Mucosa of rectum (tissue), 2 donors: ENCODE measurements around the gene ZNF438.

Source experiments
- H3K27ac ChIP-seq, 2 donors: one replicate each; pipeline ENCODE4 v1.7.0; 2013; ENCODE audit warnings: inconsistent platforms in 2 of 2, low read depth in 2 of 2, low read length in 2 of 2
- H3K27me3 ChIP-seq, 2 donors: one replicate each; pipeline ENCODE4 v1.7.0; 2013; ENCODE audit warnings: low read length in 2 of 2; ENCODE audit not compliant: control insufficient read depth in 2 of 2, insufficient read depth in 2 of 2
- H3K36me3 ChIP-seq, 2 donors: one replicate each; pipeline ENCODE4 v1.7.0; 2013; ENCODE audit warnings: low read length in 2 of 2; ENCODE audit not compliant: control insufficient read depth in 2 of 2, insufficient read depth in 2 of 2
- H3K4me1 ChIP-seq, 2 donors: one replicate each; pipeline ENCODE4 v1.7.0; 2013; ENCODE audit warnings: low read length in 2 of 2, mild to moderate bottlenecking in 1 of 2; ENCODE audit not compliant: control insufficient read depth in 2 of 2, insufficient read depth in 2 of 2
- H3K4me3 ChIP-seq, 2 donors: one replicate each; pipeline ENCODE4 v1.7.0; 2013; ENCODE audit warnings: low read length in 2 of 2
- H3K9ac ChIP-seq, 2 donors: one replicate each; pipeline ENCODE4 v1.7.0; 2013; ENCODE audit warnings: low read length in 2 of 2, low read depth in 1 of 2, mild to moderate bottlenecking in 1 of 2
- H3K9me3 ChIP-seq, 2 donors: one replicate each; pipeline ENCODE4 v1.7.0; 2013; ENCODE audit warnings: low read length in 2 of 2; ENCODE audit not compliant: control insufficient read depth in 2 of 2
- donor health status: healthy.
- donor health status: Normal muscosa, but diverticular disease.

ZNF438 gene

DNA sequence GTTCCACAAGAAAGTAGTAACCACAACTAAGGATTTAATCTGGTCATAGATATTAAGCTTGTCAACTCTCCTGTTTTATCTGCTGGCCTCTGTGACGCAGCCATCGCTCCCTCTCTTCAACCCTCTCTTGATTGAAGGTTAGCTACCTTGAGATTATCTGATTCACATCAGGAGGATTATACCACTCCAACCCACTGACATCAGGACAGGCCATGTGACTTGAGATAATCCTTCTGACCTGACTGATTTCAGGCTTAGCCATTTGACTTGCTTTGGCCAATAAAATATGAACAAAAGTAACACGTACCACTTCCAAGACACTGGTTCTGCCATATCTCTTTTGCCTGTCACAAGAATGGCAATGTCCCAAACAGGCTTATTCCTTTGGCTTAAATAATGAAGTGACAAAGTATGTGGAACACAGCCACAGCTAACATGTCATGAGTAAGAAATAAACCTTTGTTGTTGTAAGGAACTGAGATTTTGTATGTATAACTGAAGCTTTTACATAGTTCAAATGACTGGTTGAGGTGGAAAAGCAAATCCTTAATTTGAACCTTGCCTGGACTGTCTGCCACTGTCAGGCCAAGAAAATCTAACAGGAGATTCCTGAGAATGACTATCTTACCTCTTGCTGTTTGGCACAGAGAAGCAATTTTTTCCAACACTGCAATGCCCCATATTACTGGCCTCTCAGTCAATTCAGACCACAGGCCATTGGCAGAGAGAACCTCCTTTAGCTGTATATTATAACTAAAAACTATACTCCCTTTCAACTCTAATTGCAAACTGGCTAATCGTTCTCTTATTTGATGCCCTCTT lies 13.9 kb downstream of the ZNF438 start:
- H3K9ac ChIP-seq: no peak overlapping the region
- H3K27me3 ChIP-seq: no peaks in the 10 kb centered on the region
- no peaks in the 10 kb centered on the region for H3K9me3 ChIP-seq
- H3K27ac ChIP-seq: no peak overlapping the region
- H3K4me1 ChIP-seq: no peaks in the 10 kb centered on the region
- no peaks in the 10 kb centered on the region for H3K36me3 ChIP-seq
- H3K4me3 ChIP-seq: no peak overlapping the region

DNA sequence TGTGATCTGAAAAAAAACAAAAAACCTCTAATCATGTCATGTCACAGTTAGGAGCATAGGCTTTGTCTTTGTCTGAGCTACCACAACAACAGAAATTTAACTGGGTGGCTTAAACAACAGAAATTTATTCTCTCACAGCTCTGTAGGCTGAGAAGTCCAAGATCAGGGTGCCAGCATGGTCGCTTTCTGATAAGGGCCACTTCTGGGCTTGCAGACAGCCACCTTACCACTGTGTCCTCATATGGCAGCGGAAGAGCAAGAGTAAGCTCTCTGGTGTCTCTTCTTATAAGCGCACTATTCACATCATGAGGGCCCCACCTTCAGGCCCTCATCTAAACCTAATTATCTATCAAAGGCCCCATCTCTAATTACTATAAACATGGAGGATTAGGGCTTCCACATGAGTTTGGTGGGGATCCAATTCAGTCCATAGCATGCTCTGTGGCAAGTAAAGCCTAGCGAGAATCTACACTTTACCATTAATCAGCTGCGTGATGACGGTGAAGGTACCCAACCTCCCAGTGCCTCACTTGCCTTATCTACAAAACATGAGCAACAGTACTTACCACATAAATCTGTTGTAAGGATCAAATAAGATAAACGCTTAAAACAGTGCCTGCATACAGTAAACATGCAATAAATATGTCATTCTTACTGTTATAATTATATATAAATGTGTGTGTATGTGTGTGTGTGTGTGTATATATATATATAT lies 17.3 kb downstream of the ZNF438 start:
- no peak overlapping the region for H3K27ac ChIP-seq
- no peaks in the 10 kb centered on the region for H3K36me3 ChIP-seq
- no peak overlapping the region for H3K9ac ChIP-seq
- no peaks in the 10 kb centered on the region for H3K9me3 ChIP-seq
- H3K4me1 ChIP-seq: peaks cover 0 to 4% of the 10 kb centered on the region in 2 donors
- no peaks in the 10 kb centered on the region for H3K27me3 ChIP-seq
- H3K4me3 ChIP-seq: no peak overlapping the region

DNA sequence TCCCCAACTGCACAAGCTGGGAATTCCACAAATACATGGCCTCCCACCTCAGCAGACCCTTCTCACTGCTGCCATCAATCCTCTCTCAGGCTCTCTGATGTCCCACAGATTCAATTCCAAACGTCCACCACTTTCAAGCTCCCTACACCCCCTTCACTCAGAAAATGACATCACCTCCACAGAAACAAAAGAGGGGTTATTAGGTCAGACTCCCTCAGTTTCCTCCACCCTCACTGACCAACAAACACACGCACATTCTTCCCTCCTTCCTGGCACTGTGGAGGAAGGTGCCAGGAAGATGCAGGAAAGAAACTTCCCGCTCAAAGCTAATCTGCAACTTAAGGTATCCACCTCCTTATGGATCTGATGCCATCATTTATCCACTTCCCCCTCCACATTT lies 18.3 kb downstream of the ZNF438 start:
- peaks cover 0 to 4% of the 10 kb centered on the region in 2 donors for H3K4me1 ChIP-seq
- no peak overlapping the region for H3K9ac ChIP-seq
- H3K9me3 ChIP-seq: no peaks in the 10 kb centered on the region
- H3K36me3 ChIP-seq: no peaks in the 10 kb centered on the region
- no peaks in the 10 kb centered on the region for H3K27me3 ChIP-seq
- H3K4me3 ChIP-seq: no peak overlapping the region
- no peak overlapping the region for H3K27ac ChIP-seq

DNA sequence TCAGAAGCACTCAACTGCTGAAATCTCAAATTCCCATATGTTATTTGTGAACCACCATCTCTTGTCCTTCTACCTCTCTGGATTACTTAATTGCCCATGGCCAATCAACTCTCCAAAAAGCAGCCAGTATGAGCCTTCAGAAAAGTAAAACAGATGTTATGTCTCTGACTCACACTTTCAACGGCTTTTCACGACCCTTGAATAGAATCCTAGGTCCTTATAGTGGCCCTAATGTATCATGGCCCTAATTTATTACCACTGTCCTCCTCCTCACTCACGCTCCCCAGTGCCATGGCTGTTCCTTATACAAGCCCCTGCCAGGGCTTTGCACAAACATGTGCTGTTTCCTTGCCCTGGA lies 20.0 kb downstream of the ZNF438 start:
- Histone ChIP-seq H3K36me3 (no peaks in the 10 kb centered on the region), H3K27ac (no peak overlapping the region), H3K27me3 (no peaks in the 10 kb centered on the region), H3K4me3 (no peak overlapping the region), H3K9me3 (no peaks in the 10 kb centered on the region), H3K4me1 (peaks cover 0 to 4% of the 10 kb centered on the region in 2 donors), H3K9ac (no peak overlapping the region)

DNA sequence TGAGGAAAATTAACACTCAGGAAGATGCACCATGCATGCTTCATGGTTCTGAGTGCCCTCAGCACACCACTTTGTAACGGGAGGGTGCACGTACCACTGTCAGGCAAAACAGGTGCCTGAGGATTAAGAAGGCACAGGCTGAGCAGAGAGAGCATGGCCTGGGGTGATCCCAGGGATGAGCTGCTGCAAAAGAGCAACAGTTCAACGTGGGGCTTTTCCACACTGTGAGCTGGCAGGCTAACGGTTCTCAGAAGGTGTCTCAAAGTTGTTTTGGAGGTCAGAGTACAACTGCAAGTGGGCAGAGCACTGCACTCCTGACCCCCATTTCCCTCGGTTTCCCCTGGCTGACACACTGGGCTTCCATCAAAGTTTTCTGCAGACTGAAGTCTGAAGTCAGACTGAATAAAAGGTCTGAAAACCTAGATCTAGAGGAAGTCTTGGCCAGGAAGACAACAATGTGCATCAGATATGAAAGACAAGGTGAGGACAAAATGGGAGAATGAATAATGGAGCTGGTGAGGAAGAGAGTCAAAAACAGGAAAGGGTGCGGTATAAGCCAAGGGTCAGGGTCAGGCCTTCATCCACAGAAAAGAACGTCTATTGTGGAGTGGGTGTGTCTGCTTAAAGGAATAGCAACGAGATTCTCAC lies 20.5 kb downstream of the ZNF438 start:
- no peaks in the 10 kb centered on the region for H3K36me3 ChIP-seq
- no peak overlapping the region for H3K9ac ChIP-seq
- no peaks in the 10 kb centered on the region for H3K9me3 ChIP-seq
- no peak overlapping the region for H3K27ac ChIP-seq
- H3K4me1 ChIP-seq: peaks cover 0 to 4% of the 10 kb centered on the region in 2 donors
- H3K4me3 ChIP-seq: no peak overlapping the region
- no peaks in the 10 kb centered on the region for H3K27me3 ChIP-seq

DNA sequence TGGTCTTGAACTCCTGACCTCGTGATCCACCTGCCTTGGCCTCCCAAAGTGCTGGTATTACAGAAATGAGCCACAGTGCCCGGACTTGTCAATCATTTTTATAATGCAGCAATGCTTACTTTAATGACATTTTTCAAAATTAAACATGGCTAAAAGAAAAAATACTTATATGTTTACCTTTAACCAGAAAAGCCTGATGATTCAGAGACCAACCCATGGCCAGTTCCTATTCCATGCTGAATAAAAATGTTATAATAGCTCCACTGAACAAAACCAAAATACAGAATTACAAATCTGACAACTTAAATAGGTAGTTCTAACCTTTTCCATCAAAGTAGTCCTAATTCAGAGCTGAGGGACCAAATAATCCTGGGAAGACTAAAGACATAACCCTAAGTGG lies 21.6 kb downstream of the ZNF438 start:
- H3K4me3 ChIP-seq: no peak overlapping the region
- H3K27me3 ChIP-seq: no peaks in the 10 kb centered on the region
- H3K9me3 ChIP-seq: no peaks in the 10 kb centered on the region
- peaks cover 0 to 4% of the 10 kb centered on the region in 2 donors for H3K4me1 ChIP-seq
- no peak overlapping the region for H3K9ac ChIP-seq
- no peak overlapping the region for H3K27ac ChIP-seq
- H3K36me3 ChIP-seq: no peaks in the 10 kb centered on the region

- Histone ChIP-seq H3K4me1 (no peaks in the 10 kb centered on the region), H3K4me3 (no peak overlapping the region), H3K36me3 (no peaks in the 10 kb centered on the region), H3K27ac (no peak overlapping the region), H3K27me3 (no peaks in the 10 kb centered on the region), H3K9ac (no peak overlapping the region), H3K9me3 (no peaks in the 10 kb centered on the region)
Observed at GRCh38 chr10:31005895-31006294, 25.8 kb downstream of the ZNF438 start.

GRCh38 chr10:31004611-31005193 lies 27.0 kb downstream of the ZNF438 start:
- H3K9me3 ChIP-seq: no peaks in the 10 kb centered on the region
- H3K27ac ChIP-seq: no peak overlapping the region
- no peaks in the 10 kb centered on the region for H3K27me3 ChIP-seq
- H3K9ac ChIP-seq: no peak overlapping the region
- no peaks in the 10 kb centered on the region for H3K4me1 ChIP-seq
- H3K4me3 ChIP-seq: no peak overlapping the region
- no peaks in the 10 kb centered on the region for H3K36me3 ChIP-seq

GRCh38 chr10:31001740-31002139 lies 29.9 kb downstream of the ZNF438 start:
- no peak overlapping the region for H3K27ac ChIP-seq
- no peaks in the 10 kb centered on the region for H3K27me3 ChIP-seq
- no peaks in the 10 kb centered on the region for H3K36me3 ChIP-seq
- H3K9me3 ChIP-seq: no peaks in the 10 kb centered on the region
- H3K9ac ChIP-seq: no peak overlapping the region
- H3K4me3 ChIP-seq: no peak overlapping the region
- H3K4me1 ChIP-seq: no peaks in the 10 kb centered on the region

DNA sequence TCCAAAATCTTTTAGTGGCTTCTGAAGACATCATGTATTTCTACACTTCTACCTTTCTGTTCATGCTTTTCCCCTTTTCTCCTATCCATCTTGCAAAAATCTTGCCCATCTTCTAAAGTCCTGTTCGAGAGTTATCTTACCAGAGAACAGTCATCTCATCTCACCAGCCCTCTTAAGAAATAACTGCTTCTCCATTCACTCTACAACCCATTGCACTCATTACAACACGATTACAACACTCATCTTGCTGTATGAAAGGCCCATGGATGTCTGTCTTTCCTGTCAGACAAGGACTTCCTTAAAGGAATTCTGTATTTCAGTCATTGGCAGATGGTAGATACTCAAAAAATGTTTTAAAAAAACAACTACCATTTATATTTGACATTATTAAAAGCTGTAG lies 30.8 kb downstream of the ZNF438 start:
- Histone ChIP-seq H3K27ac (no peak overlapping the region), H3K4me3 (no peak overlapping the region), H3K9me3 (no peaks in the 10 kb centered on the region), H3K36me3 (no peaks in the 10 kb centered on the region), H3K9ac (no peak overlapping the region), H3K27me3 (no peaks in the 10 kb centered on the region), H3K4me1 (no peaks in the 10 kb centered on the region)
